Stimulated activated CD4-positive, alpha-beta T cell treated with anti-CD3 and anti-CD28 coated beads, Interleukin-4, amount 100 ng/mL, for 24 hours (primary cell): ENCODE measurements around the gene ZNF195.
"Not testable (repeated sequence)": the region's sequence is repeated elsewhere in the genome, so short reads cannot be mapped to it uniquely, and the experiment has no call there.

Experiments used
- DNase-seq: peaks from one replicate; pipeline ENCODE4 v3.0.0-alpha.2; 2020

The ZNF195 gene

DNA sequence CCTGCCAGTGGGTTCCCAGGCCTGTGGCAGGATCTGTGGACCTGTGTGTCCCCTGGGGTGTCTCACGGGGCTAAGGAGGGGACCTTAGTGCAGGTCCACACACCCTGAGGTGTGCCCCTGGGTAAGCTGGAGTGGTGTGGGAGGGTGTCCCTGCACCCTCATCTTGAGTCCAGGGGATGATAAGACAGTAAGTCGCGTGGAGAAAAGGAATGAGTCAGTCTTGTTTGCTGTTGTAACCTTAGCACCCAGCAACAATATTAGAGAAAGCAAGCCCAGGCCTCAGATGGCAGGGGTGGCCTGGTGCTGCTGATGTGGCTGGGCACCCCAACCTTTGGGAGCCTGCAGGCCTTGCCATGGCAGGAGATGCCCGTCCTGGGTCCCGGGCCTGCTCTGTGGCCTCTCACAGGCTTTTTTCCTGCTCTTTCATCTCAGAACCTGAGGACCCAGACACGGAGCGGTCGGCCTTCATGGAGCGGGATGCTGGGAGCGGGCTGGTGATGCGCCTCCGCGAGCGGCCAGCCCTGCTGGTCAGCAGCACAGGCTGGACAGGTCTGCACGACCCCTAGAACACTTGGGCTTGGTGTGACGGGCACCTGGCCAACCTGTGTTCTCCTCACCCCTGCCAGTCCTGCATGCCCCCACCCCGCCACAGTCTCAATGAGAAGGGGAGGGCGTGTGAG, 23.4 kb upstream of the ZNF195 start:
- not testable (repeated sequence) for DNase-seq

DNA sequence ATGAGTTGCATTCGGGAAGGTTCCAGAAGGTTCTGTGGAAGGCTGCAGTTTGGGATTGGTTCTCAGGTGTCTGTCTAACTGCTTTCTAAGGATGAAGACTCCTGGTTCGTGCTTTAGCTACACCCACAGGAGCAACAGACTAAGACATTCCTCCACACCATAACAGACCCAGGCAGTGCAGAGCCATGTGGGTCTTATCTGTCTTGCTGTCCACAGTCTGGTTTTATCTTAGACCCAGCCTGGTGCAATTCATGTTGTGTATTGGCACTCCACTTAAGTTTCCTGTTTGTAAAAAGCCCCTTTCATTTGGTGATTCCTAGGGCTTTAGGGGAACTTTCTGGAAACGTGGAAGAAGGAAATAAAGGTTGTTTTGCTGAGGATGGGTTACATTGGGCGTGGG, 22.1 kb upstream of the ZNF195 start:
- DNase-seq, result not testable (repeated sequence)

DNA sequence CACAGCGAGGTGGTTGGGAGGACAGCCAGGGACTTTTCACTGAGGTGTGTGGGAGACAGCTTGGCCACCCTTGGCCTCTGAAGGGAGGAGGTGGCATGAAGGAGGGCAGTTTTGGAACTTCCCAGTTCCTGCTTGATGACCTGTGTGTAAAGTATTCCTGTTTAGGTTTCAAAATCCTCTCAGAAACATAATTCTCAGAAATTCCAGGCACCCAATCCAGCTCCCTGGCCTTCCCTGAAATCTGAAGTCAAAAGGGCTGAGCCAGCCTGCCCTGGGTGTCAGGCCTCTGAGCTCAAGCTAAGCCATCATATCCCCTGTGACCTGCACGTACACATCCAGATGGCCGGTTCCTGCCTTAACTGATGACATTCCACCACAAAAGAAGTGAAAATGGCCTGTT, 19.6 kb upstream of the ZNF195 start:
- not testable (repeated sequence) for DNase-seq

DNA sequence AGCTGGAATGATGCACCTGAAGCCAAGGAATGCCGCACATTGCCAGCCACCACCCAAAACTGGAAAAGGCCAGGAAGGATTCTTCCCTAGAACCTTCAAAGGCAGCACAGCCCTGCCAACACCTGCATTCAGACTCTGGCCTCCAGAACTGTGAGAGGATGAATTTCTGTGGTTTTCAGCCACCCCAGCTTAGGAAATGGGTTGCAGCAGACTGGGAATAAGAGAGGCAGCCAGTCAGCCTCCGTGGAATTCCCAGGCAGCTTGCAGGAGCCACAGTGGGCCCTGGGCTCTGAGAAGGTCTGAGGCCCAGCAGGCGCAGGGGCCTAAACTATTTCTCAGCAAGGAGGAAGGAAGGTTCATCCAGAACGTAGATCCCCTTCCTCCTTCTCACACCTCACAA, 19.2 kb upstream of the ZNF195 start:
- not testable (repeated sequence) for DNase-seq

DNA sequence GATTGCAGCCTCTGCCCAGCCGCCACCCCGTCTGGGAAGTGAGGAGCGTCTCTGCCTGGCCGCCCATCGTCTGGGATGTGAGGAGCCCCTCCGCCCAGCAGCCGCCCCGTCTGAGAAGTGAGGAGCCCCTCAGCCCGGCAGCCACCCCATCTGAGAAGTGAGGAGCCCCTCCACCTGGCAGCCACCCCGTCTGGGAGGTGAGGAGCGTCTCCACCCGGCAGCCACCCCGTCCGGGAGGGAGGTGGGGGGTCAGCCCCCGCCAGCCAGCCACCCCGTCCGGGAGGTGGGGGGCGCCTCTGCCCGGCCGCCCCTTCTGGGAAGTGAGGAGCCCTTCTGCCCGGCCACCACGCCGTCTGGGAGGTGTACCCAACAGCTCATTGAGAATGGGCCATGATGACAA, 18.3 kb upstream of the ZNF195 start:
- not testable (repeated sequence) for DNase-seq

DNA sequence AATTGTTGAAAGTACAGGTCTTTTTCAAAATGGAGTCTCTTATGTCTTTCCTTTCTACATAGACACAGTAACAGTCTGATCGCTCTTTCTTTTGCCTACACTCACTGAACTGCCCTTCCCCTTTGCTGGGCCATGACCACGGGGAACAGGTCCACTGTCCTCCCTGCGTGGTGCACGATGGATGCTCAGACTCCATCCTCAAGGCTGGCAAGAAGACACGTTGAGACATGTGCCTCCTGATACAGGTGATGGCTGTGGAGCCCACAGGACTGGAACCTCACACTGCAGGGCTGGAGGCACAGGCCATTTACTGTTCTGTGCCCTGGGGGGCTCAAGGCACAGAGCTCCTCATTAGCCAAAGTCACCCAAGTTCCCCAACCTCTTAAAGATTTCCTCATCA, 16.5 kb upstream of the ZNF195 start:
- DNase-seq, result not testable (repeated sequence)

DNA sequence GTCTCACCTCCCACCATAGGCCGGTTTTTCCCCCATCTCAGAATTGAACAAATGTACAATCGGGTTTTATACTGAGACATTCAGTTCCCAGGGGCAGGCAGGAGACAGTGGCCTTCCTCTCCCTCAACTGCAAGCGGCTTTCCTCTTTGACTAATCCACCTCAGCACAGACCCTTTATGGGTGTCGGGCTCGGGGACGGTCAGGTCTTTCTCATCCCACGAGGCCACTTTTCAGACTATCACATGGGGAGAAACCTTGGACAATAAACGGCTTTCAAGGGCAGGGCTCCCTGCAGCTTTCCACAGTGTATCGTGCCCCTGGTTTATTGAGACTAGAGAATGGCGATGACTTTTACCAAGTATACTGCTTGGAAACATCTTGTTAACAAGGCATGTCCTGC, 16.0 kb upstream of the ZNF195 start:
- not testable (repeated sequence) for DNase-seq

DNA sequence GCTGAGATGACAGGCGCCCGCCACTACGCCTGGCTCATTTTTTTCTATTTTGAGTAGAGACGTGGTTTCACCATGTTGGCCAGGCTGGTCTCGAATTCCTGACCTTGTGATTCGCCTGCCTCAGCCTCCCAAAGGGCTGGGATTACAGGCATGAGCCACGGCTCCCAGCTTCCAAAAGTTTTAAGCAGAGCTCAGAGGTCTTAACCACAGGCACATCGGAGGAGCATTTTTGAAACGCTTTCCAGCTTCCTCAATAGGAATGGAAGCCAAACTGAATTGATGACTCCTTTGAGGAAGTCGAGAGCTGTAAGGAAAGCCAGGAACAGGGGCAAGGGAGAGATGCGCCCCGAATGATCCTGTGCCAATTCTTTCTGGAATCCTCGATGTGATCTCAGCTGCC, 14.5 kb upstream of the ZNF195 start:
- DNase-seq, result not testable (repeated sequence)

DNA sequence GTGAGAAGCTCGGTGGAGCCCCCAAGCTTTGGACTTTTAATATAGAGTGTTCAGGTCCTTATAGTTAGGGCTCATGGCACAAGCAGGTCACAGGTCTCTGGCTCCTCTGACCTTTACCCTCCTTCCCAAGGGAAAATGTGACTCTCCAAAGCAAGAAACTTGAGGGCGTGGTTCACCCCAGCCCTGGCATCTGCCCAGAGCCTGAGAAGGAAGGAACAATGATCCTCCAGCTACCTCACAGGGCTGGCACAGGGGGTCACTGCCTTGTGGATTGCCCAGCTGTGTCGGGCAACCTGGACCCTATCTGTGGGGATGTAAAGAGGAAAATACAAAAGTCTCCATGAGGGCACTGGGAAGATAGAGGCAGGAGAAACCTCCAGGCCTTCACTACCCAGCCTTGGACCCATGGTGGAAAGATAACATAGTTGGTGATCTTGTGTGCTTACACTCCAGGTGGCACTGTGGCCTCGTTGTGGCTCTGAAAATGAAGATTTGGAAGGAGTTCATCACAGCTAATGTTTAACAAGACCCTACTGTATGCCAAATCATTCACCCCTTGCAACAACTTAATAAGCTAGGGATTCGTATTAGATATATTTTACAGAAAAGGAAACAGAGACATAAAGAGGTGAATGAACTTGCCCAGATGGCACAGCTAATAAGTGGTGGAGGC, 3.8 kb upstream of the ZNF195 start:
- no peak for DNase-seq

DNA sequence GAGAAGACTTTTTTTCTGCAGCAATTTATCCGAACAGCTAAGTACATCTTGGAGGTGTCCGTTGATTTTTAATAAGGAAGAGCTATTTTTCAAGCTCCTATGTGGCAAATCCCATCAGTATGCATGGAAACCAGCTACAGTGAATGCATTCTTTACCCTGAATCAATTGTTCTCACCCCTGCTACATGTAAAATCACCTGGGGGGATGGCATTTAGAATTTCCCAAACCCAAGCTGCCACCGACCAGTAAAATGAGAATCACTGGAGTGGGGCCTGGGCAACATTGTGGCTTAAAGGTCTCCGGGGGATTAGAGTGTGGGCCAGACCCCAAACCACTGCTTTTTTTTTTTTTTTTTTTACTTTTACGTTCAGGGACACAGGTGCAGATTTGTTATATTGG, 2.8 kb upstream of the ZNF195 start:
- no peak for DNase-seq

DNA sequence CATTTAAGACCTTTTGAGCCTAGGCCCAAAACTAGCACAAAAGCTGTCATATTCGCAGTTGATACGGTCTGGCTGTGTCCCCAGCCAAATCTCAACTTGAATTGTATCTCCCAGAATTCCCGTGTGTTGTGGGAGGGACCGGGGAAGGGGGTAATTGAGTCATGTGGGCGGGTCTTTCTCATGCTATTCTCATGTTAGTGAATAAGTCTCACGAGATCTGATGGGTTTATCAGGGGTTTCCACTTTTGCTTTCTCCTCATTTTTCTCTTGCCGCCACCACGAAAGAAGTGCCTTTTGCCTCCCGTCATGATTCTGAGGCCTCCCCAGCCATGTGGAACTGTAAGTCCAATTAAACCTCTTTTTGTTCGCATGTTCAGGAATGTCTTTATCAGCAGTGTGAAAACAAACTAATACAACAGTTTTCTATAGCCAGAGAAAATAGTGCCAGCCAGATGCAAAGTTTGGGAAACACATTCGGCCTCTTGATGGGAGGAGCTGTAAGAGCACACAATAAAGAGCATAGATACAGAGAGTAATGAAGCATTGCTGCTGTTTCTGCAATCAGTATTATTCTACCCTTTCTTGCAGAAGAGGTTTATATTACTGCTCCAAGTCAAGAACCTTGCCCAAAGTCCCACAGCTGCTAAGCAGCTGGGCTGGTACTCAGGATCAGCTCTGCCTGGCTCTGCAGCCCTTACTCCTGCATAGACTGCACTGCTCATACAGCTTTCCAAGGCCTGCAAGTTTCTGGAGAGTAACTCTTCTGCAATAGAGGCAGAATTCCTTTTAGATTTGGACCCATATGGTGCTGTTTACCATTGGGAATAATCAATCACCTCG, 2.0 kb upstream of the ZNF195 start:
- DNase-seq, result no peak

DNA sequence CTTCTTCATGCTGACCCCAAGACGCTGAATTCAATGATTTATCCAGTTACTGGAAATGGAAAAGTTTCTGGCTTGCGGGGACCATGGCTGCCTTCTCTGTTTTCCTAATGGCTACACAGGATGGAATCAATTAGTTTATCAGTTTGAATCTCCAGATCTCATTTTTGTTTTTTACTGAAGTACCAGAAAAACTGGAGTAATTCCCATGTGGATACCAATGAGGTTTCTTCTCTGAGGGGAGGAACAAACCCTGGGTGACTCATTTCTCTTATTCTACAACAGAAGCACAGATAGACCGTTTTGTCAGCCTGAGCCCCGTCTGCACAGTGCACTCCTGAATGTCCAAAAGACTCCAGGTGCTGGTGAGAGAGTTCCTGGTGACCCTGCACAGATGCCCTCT, 3.4 kb downstream of the ZNF195 start:
- DNase-seq, result no peak

DNA sequence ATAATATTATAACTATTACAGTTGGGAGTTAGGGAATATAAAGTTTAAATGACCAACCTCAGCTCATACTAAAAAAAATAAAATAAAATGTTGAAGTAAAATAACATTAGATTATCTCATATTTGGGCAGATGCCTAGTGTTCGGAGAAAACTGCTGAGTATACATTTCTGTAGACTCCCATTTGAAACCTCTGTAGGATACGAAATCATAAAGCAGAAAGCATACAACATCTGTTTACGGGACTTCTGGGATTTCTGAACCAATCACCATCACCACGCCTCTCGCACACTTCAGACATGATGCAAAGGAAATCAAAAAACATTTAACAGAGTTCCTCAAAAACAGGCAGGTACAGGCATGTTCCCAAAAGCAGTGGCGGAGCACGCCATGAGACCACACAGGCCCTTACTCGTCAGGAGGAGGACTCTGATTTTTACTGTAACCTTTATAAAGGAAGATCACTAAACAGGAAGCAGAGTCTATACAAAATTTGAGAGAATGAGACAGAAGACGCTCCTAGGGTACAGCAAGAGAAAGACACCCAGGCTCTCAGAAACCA, 8.6 kb downstream of the ZNF195 start:
- no peak for DNase-seq

DNA sequence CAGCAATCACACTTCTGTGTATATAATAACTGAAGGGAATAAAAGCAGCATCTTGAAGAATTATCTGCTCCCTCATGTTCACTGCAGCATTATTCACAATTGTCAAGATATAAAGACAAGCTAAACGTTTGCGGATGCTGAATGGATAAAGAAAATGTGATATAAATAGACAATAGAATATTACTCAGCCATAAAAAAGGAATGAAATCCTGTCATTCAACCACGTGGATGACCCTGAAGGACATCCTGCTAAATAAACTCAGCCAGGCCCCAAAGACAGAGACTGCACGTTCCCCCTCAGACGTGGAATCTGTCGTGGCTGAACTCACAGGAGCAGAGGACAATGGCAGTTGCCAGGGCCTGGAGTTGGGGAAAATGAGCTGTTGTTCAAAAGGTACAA, 9.6 kb downstream of the ZNF195 start:
- DNase-seq, result no peak

DNA sequence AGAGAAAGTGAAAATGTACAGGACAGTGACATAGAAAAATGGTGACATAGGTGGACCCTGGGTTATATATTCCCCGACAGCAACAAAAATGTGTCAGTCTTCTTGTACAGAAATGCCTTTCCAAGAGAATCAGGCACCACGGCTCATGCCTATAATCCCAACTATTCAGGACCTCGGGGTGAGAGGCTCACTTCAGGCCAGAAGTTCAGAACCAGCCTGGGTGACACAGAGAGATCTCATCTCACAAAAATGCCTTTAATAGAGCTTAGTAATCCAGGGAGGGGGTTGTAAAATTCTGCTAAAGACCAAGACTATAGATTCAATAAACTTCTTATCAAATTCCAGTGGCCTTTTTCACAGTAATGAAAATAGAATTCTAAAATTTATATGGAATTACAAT, 10.7 kb downstream of the ZNF195 start:
- DNase-seq, result no peak

DNA sequence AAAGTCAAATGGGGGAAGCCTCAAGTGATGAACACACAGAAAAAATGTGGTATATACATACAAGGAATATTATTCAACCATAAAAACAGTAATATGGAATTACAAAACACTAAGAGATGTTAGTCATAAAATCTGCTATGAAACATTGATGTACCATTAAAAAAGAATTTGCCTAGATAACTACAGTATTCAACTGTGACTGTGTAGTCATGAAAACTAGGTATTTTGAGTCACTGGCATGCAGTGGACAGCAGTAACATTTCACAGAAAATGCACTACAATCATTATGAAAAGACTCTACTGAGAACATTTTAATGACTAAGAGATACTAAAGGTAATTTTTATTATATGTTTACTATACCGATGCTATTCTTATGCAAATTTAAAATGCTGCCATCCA, 11.7 kb downstream of the ZNF195 start:
- no peak for DNase-seq

DNA sequence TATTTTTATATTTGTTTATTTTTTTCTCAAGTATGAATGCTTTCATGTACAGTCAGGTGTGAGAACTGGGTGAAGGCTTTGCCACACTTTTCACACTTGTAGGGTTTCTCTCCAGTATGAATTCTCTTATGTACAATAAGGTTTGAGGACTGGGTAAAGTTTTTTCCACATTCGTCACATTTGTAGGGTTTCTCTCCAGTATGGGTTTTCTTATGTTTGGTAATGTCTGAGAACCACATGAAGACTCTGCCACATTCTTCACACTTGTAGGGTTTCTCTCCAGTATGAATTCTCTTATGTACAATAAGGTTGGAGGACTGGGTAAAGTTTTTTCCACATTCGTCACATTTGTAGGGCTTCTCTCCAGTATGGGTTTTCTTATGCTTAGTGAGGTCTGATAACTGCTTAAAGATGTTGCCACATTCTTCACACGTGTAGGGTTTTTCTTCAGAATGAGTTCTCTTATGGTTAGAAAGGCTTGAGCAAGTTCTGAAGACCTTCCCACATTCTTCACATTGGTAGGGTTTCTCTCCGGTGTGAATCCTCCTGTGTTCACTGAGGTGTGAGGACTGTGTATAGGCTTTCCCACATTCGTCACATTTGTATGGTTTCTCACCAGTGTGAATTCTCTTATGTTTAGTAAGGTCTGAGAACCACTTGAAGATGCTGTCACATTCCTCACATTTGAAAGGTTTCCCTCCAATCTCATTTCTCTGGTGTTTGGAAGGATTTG, 19.7 kb downstream of the ZNF195 start:
- DNase-seq, result no peak

DNA sequence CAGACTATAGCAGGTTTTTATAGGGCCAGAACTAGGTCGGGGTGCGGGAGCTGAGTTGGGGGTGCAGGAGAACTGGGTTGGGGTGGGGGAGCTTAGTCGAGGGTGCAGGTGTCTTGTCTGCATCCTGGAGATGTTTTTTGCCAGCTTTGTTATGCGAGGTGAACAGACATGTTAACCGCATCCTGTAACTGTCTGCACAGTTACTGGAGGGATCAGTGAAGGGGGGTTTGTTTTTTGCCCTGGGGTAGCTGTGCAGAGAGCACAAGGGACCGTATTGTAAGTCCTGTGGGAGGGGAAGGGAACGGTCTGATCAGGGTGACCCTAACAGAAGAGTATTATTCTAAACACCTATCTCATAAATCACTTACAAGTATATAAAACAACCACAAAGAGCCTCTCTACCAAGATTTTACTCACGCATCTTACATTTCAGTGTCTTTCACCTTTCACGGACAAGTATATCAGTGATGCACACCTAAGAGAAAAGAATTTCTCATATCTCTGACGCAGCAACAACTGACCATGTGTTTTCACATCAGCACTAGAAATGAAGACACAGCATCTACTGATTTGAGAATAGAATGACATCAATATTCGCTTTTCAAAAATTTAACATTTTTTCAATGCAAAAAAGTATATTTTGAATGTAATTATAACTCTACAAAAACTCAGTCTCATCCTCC, 20.8 kb downstream of the ZNF195 start:
- no peak for DNase-seq

DNA sequence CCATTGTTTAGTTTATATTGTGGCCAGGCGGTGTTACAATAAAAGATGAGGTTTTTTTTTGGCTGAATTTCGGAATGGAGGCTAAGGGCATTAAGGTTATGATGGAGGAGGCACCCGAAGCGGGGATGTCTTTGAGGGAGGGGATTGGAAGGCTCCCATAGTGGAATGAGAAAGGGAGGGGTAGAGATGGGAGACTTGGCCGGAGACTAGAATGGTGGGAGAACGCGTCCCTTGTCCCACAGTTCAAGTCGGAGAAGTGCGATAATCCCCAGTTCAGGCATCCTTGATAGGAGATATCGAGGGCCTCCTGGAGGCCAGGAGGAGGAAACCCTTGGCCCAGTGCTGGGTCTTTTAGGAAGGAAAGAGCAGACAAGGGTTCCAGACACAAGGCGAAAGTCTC, 21.6 kb downstream of the ZNF195 start:
- no peak for DNase-seq

DNA sequence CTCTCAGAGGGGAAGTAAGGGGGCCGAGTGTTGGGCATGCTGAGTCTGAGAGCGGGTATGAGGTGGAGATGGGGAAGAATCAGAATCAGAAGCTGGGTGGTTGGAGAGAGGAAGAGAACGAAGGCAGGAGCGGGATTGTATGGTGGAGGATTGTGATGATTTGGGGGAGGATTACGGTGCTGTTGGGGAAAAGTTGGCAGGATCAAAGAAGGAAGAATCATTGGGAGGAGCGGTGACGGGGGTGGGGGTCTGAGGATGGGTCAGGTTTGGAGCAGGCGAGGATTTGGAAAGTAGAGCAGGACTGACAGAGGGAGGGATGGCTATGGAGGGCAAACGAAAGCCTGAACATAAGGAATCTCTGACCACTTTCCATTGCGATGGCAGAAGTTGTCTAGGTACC, 22.1 kb downstream of the ZNF195 start:
- DNase-seq, result no peak

DNA sequence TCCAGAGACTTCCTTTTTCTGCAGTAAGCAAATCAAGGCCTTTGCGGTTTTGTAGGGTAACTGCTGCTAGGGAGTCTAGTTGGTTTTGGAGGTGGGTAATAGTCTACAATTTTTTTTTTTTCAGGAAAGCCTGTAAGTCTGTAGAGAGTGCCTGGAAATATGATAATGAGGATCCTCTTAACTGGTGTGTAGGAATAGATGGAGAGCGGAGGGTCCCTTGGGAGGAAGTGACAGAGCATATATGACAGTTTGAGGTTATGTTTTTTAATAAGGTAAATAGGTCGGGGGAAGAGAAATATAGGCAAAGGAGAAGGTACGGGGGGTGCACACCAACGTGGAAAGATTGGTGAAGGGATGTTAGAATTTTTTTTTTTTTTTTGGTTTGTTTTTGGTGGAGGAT, 25.9 kb downstream of the ZNF195 start:
- DNase-seq, result no peak

DNA sequence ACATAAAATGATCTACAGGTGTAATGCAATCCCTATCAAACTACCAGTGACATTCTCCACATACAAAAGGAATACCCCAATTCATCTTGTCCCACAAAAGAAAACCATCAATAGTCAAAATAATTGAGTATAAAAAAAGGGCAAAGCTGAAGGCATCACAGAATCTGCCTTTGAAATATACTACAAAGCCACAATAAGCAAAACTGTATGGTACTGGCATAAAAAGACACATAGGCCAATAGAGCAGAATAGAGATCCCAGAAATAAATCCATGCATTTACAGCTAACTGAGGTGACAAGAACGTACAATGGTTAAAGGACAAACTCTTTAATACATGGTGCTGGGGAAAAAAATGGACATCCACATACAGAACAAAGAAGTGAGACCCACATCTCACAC, 31.8 kb downstream of the ZNF195 start:
- DNase-seq, result no peak
